DOHH2 (cell line): ENCODE data around the gene SP100.
"Not testable (repeated sequence)": the region's sequence is repeated elsewhere in the genome, so short reads cannot be mapped to it uniquely, and the experiment has no call there.

Experiments used
- H3F3A ChIP-seq: fragments of 200-600 bp; sonication (generic), shearing (Covaris generic); 2 replicates; pipeline ENCODE4 v1.6.0; 2016; ENCODE audit warnings: antibody characterized with exemption, mild to moderate bottlenecking; ENCODE audit not compliant: control insufficient read depth, insufficient read depth
- H3K27ac ChIP-seq: fragments of 200-600 bp; sonication (generic); 2 replicates; pipeline ENCODE4 v1.5.1; 2014; ENCODE audit warnings: low read depth, mild to moderate bottlenecking, low read length, moderate library complexity
- H3K27me3 ChIP-seq: fragments of 200-600 bp; sonication (generic); 2 replicates; pipeline ENCODE4 v1.6.1; 2014; ENCODE audit warnings: mild to moderate bottlenecking, low read length, mixed read lengths; ENCODE audit not compliant: control insufficient read depth
- H3K36me3 ChIP-seq: fragments of 200-600 bp; sonication (generic); 2 replicates; pipeline ENCODE4 v1.6.1; 2014; ENCODE audit warnings: mild to moderate bottlenecking, low read length, moderate library complexity, mixed read lengths; ENCODE audit not compliant: control insufficient read depth
- H3K4me1 ChIP-seq: fragments of 200-600 bp; sonication (generic); 2 replicates; pipeline ENCODE4 v1.6.1; 2014; ENCODE audit warnings: mild to moderate bottlenecking, low read length, mixed read lengths; ENCODE audit not compliant: control insufficient read depth
- H3K4me2 ChIP-seq: fragments of 200-600 bp; sonication (generic); 2 replicates; pipeline ENCODE4 v1.6.0; 2014; ENCODE audit warnings: mild to moderate bottlenecking, low read length, moderate library complexity
- H3K4me3 ChIP-seq: fragments of 200-600 bp; sonication (generic); 2 replicates; pipeline ENCODE4 v1.5.1; 2014; ENCODE audit warnings: mild to moderate bottlenecking, low read length, mixed read lengths
- H3K79me2 ChIP-seq: fragments of 200-600 bp; sonication (generic); 2 replicates; pipeline ENCODE4 v1.6.1; 2014; ENCODE audit warnings: mild to moderate bottlenecking, low read length, mixed read lengths; ENCODE audit not compliant: control insufficient read depth
- H3K9me2 ChIP-seq: fragments of 200-600 bp; sonication (generic); replicated peaks from 2 replicates; pipeline ENCODE4 v1.6.1; 2014; ENCODE audit warnings: mild to moderate bottlenecking, low read length, mixed read lengths; ENCODE audit not compliant: control insufficient read depth
- H3K9me3 ChIP-seq: fragments of 200-600 bp; sonication (generic); 2 replicates; pipeline ENCODE4 v1.6.1; 2014; ENCODE audit warnings: antibody characterized with exemption, low read length, mixed read lengths; ENCODE audit not compliant: control insufficient read depth, insufficient read depth
- H4K20me1 ChIP-seq: fragments of 200-600 bp; sonication (generic); 2 replicates; pipeline ENCODE4 v1.6.0; 2014; ENCODE audit warnings: low read depth, mild to moderate bottlenecking, antibody characterized with exemption, low read length, moderate library complexity; ENCODE audit not compliant: control insufficient read depth, insufficient read depth
- CTCF ChIP-seq: fragments of 200-600 bp; sonication (generic); IDR thresholded peaks from one replicate; pipeline ENCODE4 v1.5.1; 2014; ENCODE audit warnings: antibody characterized with exemption, mild to moderate bottlenecking, low read depth, low read length; ENCODE audit not compliant: poor library complexity, severe bottlenecking
- EZH2phosphoT487 ChIP-seq: fragments of 200-600 bp; sonication (generic); IDR thresholded peaks from 2 replicates; pipeline ENCODE4 v1.6.1; 2017; ENCODE audit warnings: borderline replicate concordance, mild to moderate bottlenecking, antibody characterized with exemption, low read length, moderate library complexity, mixed read lengths

SP100 gene

GRCh38 chr2:230485801-230486341 is 69.9 kb downstream of the SP100 start:
- Histone ChIP-seq H3K79me2 (no peaks in the 10 kb centered on the region), H3K36me3 (no peaks in the 10 kb centered on the region; the same call in 1 of the 2 replicates), H3K27me3 (no peaks in the 10 kb centered on the region), H3K4me2 (no peak overlapping the region), H3K9me2 (no peaks in the 10 kb centered on the region), H3K9me3 (no peaks in the 10 kb centered on the region), H4K20me1 (no peaks in the 10 kb centered on the region), H3K27ac (no peak overlapping the region), H3K4me3 (no peak overlapping the region), H3K4me1 (no peaks in the 10 kb centered on the region), H3F3A (no peaks in the 10 kb centered on the region)
- TF ChIP-seq EZH2phosphoT487 (no peak), CTCF (no peak)

- not testable (repeated sequence) for H3K4me1 ChIP-seq, H3F3A ChIP-seq, H4K20me1 ChIP-seq, H3K9me3 ChIP-seq, H3K36me3 ChIP-seq, H3K27me3 ChIP-seq, H3K9me2 ChIP-seq, H3K4me3 ChIP-seq, H3K27ac ChIP-seq, H3K4me2 ChIP-seq, H3K79me2 ChIP-seq
These were observed 75.2 kb downstream of the SP100 start for GRCh38 chr2:230491219-230491618.

GRCh38 chr2:230492107-230492506 is 76.1 kb downstream of the SP100 start:
- no peaks in the 10 kb centered on the region; the same call in 1 of the 2 replicates for H3K36me3 ChIP-seq
- H3F3A ChIP-seq: no peaks in the 10 kb centered on the region
- H3K27ac ChIP-seq: no peak overlapping the region
- H3K4me3 ChIP-seq: no peak overlapping the region
- H3K4me2 ChIP-seq: no peak overlapping the region
- TF ChIP-seq EZH2phosphoT487: no peak
- TF ChIP-seq CTCF: no peak
- H3K27me3 ChIP-seq: no peaks in the 10 kb centered on the region
- H3K4me1 ChIP-seq: peaks cover 11% of the 10 kb centered on the region
- no peaks in the 10 kb centered on the region for H4K20me1 ChIP-seq
- no peaks in the 10 kb centered on the region for H3K9me2 ChIP-seq
- no peaks in the 10 kb centered on the region for H3K9me3 ChIP-seq
- no peaks in the 10 kb centered on the region for H3K79me2 ChIP-seq

- H3K9me2 ChIP-seq: no peaks in the 10 kb centered on the region
- no peak overlapping the region for H3K4me2 ChIP-seq
- no peaks in the 10 kb centered on the region for H3K27me3 ChIP-seq
- no peaks in the 10 kb centered on the region for H4K20me1 ChIP-seq
- H3K79me2 ChIP-seq: no peaks in the 10 kb centered on the region
- H3K9me3 ChIP-seq: no peaks in the 10 kb centered on the region
- no peak overlapping the region for H3K4me3 ChIP-seq
- H3K36me3 ChIP-seq: no peaks in the 10 kb centered on the region; the same call in 1 of the 2 replicates
- no peak overlapping the region for H3K27ac ChIP-seq
- H3K4me1 ChIP-seq: peaks cover 20% of the 10 kb centered on the region
- H3F3A ChIP-seq: no peaks in the 10 kb centered on the region
- TF ChIP-seq EZH2phosphoT487 (no peak), CTCF (no peak)
These were observed 79.0 kb downstream of the SP100 start for GRCh38 chr2:230494980-230495379.
